Measurements from ENCODE around the gene PDE4B.

- no peak for TF ChIP-seq CTCF (IDR thresholded peaks at IDR 0.05)
- TF ChIP-seq POLR2A (IDR thresholded peaks at IDR 0.05): no peak
These were observed 280.7 kb downstream of the PDE4B start for GRCh38 chr1:66073388-66073787.

Measured in sigmoid colon (tissue), 3 donors.